GM10266 (cell line): ENCODE results near the gene EID2B.

Experiments
- DNase-seq: peaks from one replicate; pipeline ENCODE4 v3.0.0; 2012; ENCODE audit errors: extremely low spot score
- TF ChIP-seq, protein P1 (sequence below): IDR thresholded peaks from 2 replicates; pipeline ENCODE4 v1.5.1; 2012; ENCODE audit warnings: mild to moderate bottlenecking, low read depth; ENCODE audit not compliant: control insufficient read depth, insufficient read depth; ENCODE audit errors: missing control alignments

The EID2B gene

DNA sequence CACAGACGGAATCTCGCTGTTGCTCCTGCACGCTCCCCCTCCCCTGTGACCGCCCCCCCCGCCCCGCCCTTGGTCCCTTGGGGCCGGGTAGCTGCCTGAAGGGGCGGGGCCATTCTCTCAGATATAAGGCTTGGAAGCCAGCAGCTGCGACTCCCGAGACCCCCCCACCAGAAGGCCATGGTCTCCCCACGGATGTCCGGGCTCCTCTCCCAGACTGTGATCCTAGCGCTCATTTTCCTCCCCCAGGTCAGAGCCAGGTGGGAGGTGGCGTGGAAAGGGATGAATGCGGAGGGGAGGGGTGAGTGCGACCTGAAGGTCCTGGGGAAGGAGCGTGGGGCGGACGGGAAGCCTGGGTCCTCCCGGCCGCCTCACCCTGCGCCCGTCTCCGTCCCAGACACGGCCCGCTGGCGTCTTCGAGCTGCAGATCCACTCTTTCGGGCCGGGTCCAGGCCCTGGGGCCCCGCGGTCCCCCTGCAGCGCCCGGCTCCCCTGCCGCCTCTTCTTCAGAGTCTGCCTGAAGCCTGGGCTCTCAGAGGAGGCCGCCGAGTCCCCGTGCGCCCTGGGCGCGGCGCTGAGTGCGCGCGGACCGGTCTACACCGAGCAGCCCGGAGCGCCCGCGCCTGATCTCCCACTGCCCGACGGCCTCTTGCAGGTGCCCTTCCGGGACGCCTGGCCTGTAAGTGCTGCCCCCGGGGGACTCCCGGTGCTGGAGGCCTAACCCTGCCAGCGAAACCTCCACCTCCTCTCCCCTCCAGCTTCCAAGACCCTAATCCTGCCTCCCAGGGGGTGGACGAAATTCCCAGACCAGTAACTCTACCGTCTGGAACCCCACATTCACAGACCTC lies 33.6 kb downstream of the EID2B start, which contains the start of gene DLL3:
DLL3 (plus strand) TSS at position 150 of the 845 bp plus-strand sequence; CDS start at position 178, 28 bp downstream.
- TF ChIP-seq, protein P1, sequence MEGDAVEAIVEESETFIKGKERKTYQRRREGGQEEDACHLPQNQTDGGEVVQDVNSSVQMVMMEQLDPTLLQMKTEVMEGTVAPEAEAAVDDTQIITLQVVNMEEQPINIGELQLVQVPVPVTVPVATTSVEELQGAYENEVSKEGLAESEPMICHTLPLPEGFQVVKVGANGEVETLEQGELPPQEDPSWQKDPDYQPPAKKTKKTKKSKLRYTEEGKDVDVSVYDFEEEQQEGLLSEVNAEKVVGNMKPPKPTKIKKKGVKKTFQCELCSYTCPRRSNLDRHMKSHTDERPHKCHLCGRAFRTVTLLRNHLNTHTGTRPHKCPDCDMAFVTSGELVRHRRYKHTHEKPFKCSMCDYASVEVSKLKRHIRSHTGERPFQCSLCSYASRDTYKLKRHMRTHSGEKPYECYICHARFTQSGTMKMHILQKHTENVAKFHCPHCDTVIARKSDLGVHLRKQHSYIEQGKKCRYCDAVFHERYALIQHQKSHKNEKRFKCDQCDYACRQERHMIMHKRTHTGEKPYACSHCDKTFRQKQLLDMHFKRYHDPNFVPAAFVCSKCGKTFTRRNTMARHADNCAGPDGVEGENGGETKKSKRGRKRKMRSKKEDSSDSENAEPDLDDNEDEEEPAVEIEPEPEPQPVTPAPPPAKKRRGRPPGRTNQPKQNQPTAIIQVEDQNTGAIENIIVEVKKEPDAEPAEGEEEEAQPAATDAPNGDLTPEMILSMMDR, result no peak
- DNase-seq, result peak; percentile 38

DNA sequence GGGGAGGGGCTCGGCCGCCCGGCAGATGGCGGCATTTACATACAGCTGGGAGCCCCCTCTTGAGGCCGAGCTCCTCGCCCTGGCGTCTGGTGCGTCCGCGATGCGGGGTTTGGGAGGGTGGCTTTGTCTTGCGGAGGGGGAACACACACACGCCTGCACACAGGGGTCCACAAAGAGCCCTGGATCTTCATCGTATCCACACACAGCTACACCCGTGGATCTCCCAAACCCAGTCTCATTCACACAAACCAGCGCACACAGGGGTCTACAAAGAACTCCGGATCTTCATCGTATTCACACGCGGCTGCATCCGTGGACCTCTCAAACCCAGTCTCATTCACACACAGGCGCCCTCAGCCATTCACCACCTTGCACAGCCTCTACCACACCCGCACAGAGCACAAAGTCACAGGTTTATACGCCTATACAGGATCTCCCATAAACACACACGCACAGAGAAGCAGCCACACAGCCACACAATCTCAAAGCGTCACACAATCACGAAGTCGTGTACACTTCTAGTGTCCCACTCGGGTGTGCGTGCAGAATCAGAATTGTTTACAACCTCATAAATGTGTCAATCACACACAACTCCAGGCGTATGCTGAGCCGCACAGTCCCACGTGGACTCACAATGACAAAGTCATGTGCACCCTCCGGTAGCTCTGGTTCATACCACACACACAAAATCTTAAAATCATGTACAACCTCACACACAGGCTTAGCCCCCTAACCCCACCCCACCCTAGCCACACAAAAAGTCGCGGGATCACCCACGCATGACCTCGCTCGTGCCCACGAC lies 34.5 kb downstream of the EID2B start:
- DNase-seq, result peak; percentile 75
- TF ChIP-seq, protein P1, result peak; percentile 58

DNA sequence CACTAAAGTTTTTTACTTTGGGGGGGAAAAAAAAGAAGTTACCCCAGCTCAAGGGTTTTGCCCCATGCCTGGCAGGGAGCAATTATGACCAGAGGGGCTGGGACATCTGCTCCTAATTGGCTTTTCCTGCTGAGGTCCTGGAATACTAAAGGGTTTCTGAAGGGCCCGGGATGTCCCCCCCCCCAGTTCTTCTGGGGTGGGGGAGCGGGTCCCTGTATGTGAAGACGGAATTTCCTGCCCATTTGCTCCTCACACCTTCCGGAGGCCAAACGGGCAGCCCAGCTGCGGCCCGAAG lies 35.0 kb downstream of the EID2B start:
- TF ChIP-seq, protein P1, result no peak
- DNase-seq, result no peak

DNA sequence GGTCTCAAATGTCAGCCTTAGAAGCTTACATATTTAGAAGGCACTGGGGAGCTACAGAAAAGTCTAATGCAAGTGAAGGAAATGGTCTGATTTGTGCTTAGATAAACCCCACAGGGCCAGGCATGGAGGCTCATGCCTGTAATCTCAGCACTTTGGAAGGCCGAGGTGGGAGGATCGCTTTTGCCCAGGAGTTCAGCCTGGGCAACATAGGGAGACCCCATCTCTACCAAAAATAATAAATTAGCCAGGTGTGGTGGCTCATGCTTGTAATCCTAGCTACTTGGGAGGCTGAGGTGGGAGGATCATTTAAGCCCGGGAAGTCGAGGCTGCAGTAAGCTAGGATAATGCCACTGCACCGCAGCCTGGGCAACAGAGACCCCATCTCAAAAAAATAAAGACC lies 36.6 kb downstream of the EID2B start:
- TF ChIP-seq, protein P1, result no peak
- no peak for DNase-seq

DNA sequence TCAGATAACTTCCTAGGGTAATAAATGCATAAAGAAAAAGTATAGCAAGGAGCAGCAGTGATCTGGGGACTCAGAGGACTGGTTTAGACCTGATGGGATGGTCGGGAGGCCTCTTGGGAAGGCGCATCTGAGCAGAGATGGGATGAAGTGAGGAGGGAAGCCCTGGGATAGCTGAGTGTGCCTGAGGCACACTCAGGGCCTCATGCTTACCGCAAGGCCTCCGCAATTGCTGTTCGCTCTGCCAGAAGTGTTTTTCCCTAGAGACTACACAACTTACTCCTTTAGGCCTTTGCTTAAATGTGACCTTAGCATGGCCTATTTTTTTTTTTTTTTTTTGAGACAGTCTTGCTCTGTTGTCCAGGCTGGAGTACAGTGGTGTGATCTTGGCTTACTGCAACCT lies 38.0 kb downstream of the EID2B start:
- TF ChIP-seq, protein P1, result no peak
- DNase-seq, result no peak

DNA sequence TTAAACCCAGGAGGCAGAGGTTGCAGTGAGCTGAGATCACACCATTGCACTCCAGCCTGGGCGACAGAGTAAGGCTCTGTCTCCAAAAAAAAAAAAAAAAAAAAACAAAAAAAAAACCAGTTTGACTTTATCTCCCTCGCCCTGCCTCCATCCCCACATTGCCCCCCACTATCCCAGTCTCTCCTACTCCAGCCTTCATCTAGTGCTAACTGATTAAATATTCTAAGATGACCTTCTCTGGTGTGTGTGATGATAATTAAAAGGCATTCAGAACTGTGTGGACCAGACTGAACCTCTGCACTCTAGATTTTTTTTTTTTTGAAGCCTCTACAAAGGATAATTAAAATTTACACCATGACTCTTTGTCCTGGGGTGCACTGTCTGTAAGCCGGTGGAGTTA lies 39.9 kb downstream of the EID2B start:
- TF ChIP-seq, protein P1, result no peak
- no peak for DNase-seq

DNA sequence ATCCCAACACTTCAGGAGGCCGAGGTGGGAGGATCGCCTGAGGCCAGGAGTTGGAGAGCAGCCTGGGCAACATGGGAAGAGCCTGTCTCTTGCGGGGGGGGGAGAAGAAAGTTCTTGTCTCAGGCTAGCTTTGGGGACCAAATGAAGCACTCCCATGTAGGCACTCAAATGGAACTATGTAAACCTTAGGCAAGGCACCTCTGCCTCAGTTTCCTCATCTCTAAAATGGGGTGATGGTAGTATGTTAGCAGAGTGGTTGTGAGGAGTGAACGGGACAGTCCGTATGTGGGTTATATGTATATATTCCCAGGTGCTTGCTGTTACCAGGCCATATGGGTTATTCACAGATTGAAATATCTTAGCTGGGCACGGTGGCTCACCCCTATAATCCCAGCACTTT lies 40.4 kb downstream of the EID2B start:
- TF ChIP-seq, protein P1, result no peak
- no peak for DNase-seq
